C4-2B (cell line): ENCODE data around the gene GLIPR1L1.

Experiments used
- ZFX ChIP-seq: fragments of 450-650 bp; IDR thresholded peaks from 2 replicates; pipeline ENCODE4 v1.6.1; 2017
- TF ChIP-seq, protein P1 (sequence below): fragments of 450-650 bp; conservative IDR thresholded peaks from 2 replicates; pipeline ENCODE4 v1.5.1; 2017; ENCODE audit warnings: mild to moderate bottlenecking

DNA sequence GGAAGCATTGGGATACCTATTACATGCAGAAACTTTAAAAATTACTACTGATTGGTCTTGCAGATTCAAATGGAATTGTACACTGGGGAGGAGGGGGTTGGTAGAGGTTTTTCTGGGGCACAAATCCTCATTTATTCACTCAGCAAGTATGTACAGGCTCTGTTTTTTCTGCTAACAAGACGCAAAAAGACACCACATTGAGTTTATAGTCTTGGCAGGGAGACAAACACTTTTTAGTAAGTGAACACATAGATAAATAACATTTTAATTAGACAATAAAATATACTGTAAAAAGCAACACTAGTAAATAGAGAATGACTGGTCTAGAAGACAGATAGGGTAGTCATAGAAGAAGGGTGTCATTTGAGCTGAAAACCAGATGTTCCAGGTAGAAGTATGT, 80.2 kb downstream of the GLIPR1L1 start:
- TF ChIP-seq, protein P1, sequence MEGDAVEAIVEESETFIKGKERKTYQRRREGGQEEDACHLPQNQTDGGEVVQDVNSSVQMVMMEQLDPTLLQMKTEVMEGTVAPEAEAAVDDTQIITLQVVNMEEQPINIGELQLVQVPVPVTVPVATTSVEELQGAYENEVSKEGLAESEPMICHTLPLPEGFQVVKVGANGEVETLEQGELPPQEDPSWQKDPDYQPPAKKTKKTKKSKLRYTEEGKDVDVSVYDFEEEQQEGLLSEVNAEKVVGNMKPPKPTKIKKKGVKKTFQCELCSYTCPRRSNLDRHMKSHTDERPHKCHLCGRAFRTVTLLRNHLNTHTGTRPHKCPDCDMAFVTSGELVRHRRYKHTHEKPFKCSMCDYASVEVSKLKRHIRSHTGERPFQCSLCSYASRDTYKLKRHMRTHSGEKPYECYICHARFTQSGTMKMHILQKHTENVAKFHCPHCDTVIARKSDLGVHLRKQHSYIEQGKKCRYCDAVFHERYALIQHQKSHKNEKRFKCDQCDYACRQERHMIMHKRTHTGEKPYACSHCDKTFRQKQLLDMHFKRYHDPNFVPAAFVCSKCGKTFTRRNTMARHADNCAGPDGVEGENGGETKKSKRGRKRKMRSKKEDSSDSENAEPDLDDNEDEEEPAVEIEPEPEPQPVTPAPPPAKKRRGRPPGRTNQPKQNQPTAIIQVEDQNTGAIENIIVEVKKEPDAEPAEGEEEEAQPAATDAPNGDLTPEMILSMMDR = no peak
- TF ChIP-seq ZFX = no peak
